Transverse colon (tissue), 4 donors: ENCODE measurements around the gene TMEM240.

ENCODE experiments used
- EP300 ChIP-seq: sonication (generic); formaldehyde crosslinking; IDR thresholded peaks from one replicate; pipeline ENCODE4 v1.6.1; 2017; ENCODE audit warnings: antibody characterized with exemption, low read depth
- POLR2AphosphoS5 ChIP-seq, 3 donors: sonication (generic); formaldehyde crosslinking; IDR thresholded peaks; one replicate each; pipeline ENCODE4 v1.6.1; 2016; ENCODE audit warnings: antibody characterized with exemption in 3 of 3
- TF ChIP-seq, protein P1 (sequence below), 5 experiments: fragments of 200-600 bp in 3 of 5; fragments of 450-650 bp in 2 of 5; sonication (generic) in 3 of 5; IDR thresholded peaks; 1 replicate in 2 of 5; 2 replicates in 3 of 5; pipeline ENCODE4 v1.5.1; 2016 to 2017; ENCODE audit warnings: antibody characterized with exemption in 5 of 5, inconsistent platforms in 3 of 5, mild to moderate bottlenecking in 2 of 5, moderate library complexity in 1 of 5

- TF ChIP-seq, protein P1, sequence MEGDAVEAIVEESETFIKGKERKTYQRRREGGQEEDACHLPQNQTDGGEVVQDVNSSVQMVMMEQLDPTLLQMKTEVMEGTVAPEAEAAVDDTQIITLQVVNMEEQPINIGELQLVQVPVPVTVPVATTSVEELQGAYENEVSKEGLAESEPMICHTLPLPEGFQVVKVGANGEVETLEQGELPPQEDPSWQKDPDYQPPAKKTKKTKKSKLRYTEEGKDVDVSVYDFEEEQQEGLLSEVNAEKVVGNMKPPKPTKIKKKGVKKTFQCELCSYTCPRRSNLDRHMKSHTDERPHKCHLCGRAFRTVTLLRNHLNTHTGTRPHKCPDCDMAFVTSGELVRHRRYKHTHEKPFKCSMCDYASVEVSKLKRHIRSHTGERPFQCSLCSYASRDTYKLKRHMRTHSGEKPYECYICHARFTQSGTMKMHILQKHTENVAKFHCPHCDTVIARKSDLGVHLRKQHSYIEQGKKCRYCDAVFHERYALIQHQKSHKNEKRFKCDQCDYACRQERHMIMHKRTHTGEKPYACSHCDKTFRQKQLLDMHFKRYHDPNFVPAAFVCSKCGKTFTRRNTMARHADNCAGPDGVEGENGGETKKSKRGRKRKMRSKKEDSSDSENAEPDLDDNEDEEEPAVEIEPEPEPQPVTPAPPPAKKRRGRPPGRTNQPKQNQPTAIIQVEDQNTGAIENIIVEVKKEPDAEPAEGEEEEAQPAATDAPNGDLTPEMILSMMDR (IDR thresholded peaks at IDR 0.05): no peak
- no peak for TF ChIP-seq EP300
- TF ChIP-seq POLR2AphosphoS5 (IDR thresholded peaks at IDR 0.05): no peak
Observed at GRCh38 chr1:1559066-1559465, 18.6 kb upstream of the TMEM240 start.
